GM12878 (cell line): ENCODE measurements around the gene GPT2. TPM values are rescaled to one million over a fixed set of nuclear protein-coding genes. Genes with fewer than 3 reads are reported as not detected.
A peak's percentile ranks its signal among the peaks of the same experiment; 100 is the strongest.

ENCODE experiments used
- CBX3 ChIP-seq: fragments of 200-600 bp; sonication (generic); IDR thresholded peaks from 2 replicates; pipeline ENCODE4 v1.6.1; 2016; ENCODE audit warnings: low read depth, borderline replicate concordance
- CBX5 ChIP-seq: sonication (generic); IDR thresholded peaks from 2 replicates; pipeline ENCODE4 v1.6.1; 2016; ENCODE audit warnings: low read depth, moderate library complexity, mild to moderate bottlenecking, inconsistent platforms
- CREM ChIP-seq: IDR thresholded peaks from 2 replicates; pipeline ENCODE4 v1.6.1; 2014; ENCODE audit warnings: antibody characterized with exemption, low read depth
- EED ChIP-seq: sonication (generic); IDR thresholded peaks from 2 replicates; pipeline ENCODE4 v1.6.1; 2016; ENCODE audit warnings: antibody characterized with exemption, low read depth
- FOS ChIP-seq: IDR thresholded peaks from 3 replicates; pipeline ENCODE4 v1.6.1; 2011; ENCODE audit warnings: borderline replicate concordance; ENCODE audit not compliant: insufficient read length; ENCODE audit errors: extremely low read depth
- FOXM1 ChIP-seq: IDR thresholded peaks from 2 replicates; pipeline ENCODE4 v1.6.1; 2012; ENCODE audit warnings: low read depth, mild to moderate bottlenecking, inconsistent platforms, low read length, moderate library complexity
- HDAC2 ChIP-seq: fragments of 200-600 bp; sonication (generic); IDR thresholded peaks from 2 replicates; pipeline ENCODE4 v1.6.1; 2017
- IKZF1 ChIP-seq: fragments of 450-650 bp; conservative IDR thresholded peaks from 2 replicates; pipeline ENCODE4 v1.6.1; 2017; ENCODE audit warnings: antibody characterized with exemption, mild to moderate bottlenecking
- IRF4 ChIP-seq: IDR thresholded peaks from 2 replicates; pipeline ENCODE4 v1.6.1; 2011; ENCODE audit warnings: low read depth, low read length
- KLF5 ChIP-seq: fragments of 450-650 bp; IDR thresholded peaks from 2 replicates; pipeline ENCODE4 v1.6.1; 2014; ENCODE audit warnings: mild to moderate bottlenecking; ENCODE audit not compliant: partially characterized antibody
- NR2C1 ChIP-seq: fragments of 450-650 bp; IDR thresholded peaks from 2 replicates; pipeline ENCODE4 v1.6.1; 2017; ENCODE audit warnings: antibody characterized with exemption, mild to moderate bottlenecking, moderate library complexity
- PAX8 ChIP-seq: fragments of 450-650 bp; IDR thresholded peaks from 2 replicates; pipeline ENCODE4 v1.6.1; 2017; ENCODE audit warnings: mild to moderate bottlenecking, moderate library complexity
- POLR2A ChIP-seq: IDR thresholded peaks from 2 replicates; pipeline ENCODE4 v1.6.1; 2011; ENCODE audit warnings: low read depth, mild to moderate bottlenecking, low read length
- POU2F2 ChIP-seq: IDR thresholded peaks from 3 replicates; pipeline ENCODE4 v1.6.1; 2011; ENCODE audit warnings: low read depth, mild to moderate bottlenecking, low read length, borderline replicate concordance
- RAD21 ChIP-seq: IDR thresholded peaks from 2 replicates; pipeline ENCODE4 v1.6.1; 2011; ENCODE audit warnings: mild to moderate bottlenecking, low read depth, low read length, moderate library complexity; ENCODE audit not compliant: insufficient read depth
- RB1 ChIP-seq: fragments of 450-650 bp; formaldehyde crosslinking; IDR thresholded peaks from 2 replicates; pipeline ENCODE4 v1.6.1; 2017; ENCODE audit warnings: mild to moderate bottlenecking, borderline replicate concordance
- RBBP5 ChIP-seq: fragments of 200-600 bp; sonication (generic); conservative IDR thresholded peaks from 2 replicates; pipeline ENCODE4 v1.6.1; 2016
- SMARCA5 ChIP-seq: fragments of 450-650 bp; IDR thresholded peaks from 2 replicates; pipeline ENCODE4 v1.6.1; 2017; ENCODE audit warnings: mild to moderate bottlenecking
- SPI1 ChIP-seq: IDR thresholded peaks from 2 replicates; pipeline ENCODE4 v1.6.1; 2011; ENCODE audit warnings: low read depth, mild to moderate bottlenecking, low read length, moderate library complexity, borderline replicate concordance; ENCODE audit not compliant: insufficient read depth
- TCF12 ChIP-seq: IDR thresholded peaks from 2 replicates; pipeline ENCODE4 v1.6.1; 2011; ENCODE audit warnings: low read depth, mild to moderate bottlenecking, low read length
- ZNF384 ChIP-seq: IDR thresholded peaks from 2 replicates; pipeline ENCODE4 v1.6.1; 2012; ENCODE audit warnings: low read depth, mild to moderate bottlenecking, low read length, improper control_type of control experiment, borderline replicate concordance
- ZSCAN29 ChIP-seq: fragments of 450-650 bp; IDR thresholded peaks from 2 replicates; pipeline ENCODE4 v1.6.1; 2017; ENCODE audit warnings: mild to moderate bottlenecking, moderate library complexity
- ZZZ3 ChIP-seq: IDR thresholded peaks from 2 replicates; pipeline ENCODE4 v1.6.1; 2011; ENCODE audit warnings: low read depth; ENCODE audit not compliant: control insufficient read depth, insufficient read length
- polyA plus RNA-seq, 11 experiments: library from polyadenylated mRNA; depleted of rRNA in 4 of 11; unstranded in 6 of 11; stranded (reverse) in 5 of 11; fragments of >200 nt; fragmentation: Nextera tagmentation in 4 of 11; fragmentation: Illumina TruSeq in 1 of 11; extraction: Ambion mirVana in 4 of 11; extraction: Trizol in 1 of 11; gene quantifications; 1 replicate in 1 of 11; 2 replicates in 10 of 11; pipeline versions ENCODE4 v1.2.1 to v1.2.3, GENCODE V29; 2011 to 2016; ENCODE audit warnings: inconsistent platforms in 2 of 11, missing spikeins in 2 of 11, low read depth in 1 of 11
- total RNA-seq, 4 experiments: library from RNA; depleted of rRNA in 3 of 4; stranded (reverse); fragments of >200 nt in 3 of 4; fragmentation: Illumina TruSeq in 1 of 4; extraction: Trizol in 1 of 4; gene quantifications; 2 replicates each; pipeline versions ENCODE4 v1.2.1 to v1.2.3, GENCODE V29; 2013 to 2021
- TF ChIP-seq, protein P1 (sequence below): IDR thresholded peaks from 2 replicates; pipeline ENCODE4 v1.6.1; 2011; ENCODE audit warnings: borderline replicate concordance, low read depth, mild to moderate bottlenecking, moderate library complexity, mixed read lengths, low read length; ENCODE audit not compliant: insufficient read depth; ENCODE audit errors: extremely low read length
- TF ChIP-seq, protein P2 (sequence below): IDR thresholded peaks from 2 replicates; pipeline ENCODE4 v1.6.1; 2011; ENCODE audit warnings: low read depth, mild to moderate bottlenecking, low read length, moderate library complexity, borderline replicate concordance; ENCODE audit errors: extremely low read depth
- TF ChIP-seq, protein P3 (sequence below), 3 experiments: IDR thresholded peaks in 2 of 3; conservative IDR thresholded peaks in 1 of 3; 2 replicates each; pipeline ENCODE4 v1.5.1; 2011; ENCODE audit warnings: low read depth in 3 of 3, low read length in 3 of 3, mild to moderate bottlenecking in 3 of 3, control low read depth in 2 of 3, moderate library complexity in 2 of 3, inconsistent platforms in 1 of 3, mixed read lengths in 1 of 3; ENCODE audit not compliant: control insufficient read depth in 2 of 3, insufficient read depth in 1 of 3; ENCODE audit errors: extremely low read depth in 1 of 3
- TF ChIP-seq, protein P4 (sequence below): fragments of 450-650 bp; IDR thresholded peaks from 2 replicates; pipeline ENCODE4 v1.6.1; 2014; ENCODE audit warnings: mild to moderate bottlenecking

Gene GPT2
- total and polyA plus RNA-seq, 10 of the 15 experiments (the other 5 are each of a cell fraction or from before 2014, with no cell fraction given), result 0.45 to 9.9 (median 4.3) TPM

DNA sequence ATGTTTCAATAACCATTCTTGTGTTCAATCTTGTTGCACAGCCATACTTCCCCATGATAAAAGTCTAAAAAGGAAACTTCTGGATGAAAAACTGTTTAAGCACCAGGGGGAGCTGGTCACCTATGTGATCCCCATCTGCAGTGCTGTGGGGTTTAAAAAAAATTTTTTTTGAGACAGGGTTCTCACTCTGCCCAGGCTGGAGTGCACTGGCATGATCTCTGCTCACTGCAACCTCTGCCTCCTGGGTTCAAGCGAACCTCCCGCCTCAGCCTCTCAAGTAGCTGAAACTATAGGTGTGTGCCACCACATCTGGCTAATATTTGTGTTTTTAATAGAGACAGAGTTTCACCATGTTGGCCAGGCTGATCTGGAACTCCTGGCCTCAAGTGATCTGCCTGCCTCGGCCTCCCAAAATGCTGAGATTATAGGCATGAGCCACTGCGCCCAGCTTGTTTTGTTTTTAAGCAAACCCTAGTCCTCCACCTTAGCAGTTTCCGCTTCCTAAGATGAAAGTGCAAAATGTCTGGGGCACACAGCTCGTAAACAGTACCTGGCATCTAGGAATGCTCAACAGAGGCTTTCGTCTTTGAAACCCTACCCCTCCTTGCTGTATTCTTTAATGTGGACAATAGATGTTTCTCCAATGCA, 63.9 kb downstream of the GPT2 start (continued):
- TF ChIP-seq FOS (no peak), POU2F2 (no peak), CREM (no peak), KLF5 (no peak), PAX8 (no peak), IRF4 (no peak), ZSCAN29 (no peak), FOXM1 (0 out of 2 replicates have a peak, but pooled peaks have one; percentile 40), RAD21 (peak; percentile 95), TCF12 (no peak), ZZZ3 (no peak), IKZF1 (no peak), SMARCA5 (peak; percentile 33; the same call in 1 of the 2 replicates), RBBP5 (no peak), HDAC2 (no peak), POLR2A (no peak), CBX5 (no peak), RB1 (peak; percentile 64; the same call in 1 of the 2 replicates), SPI1 (no peak), EED (no peak), ZNF384 (peak; percentile 91), NR2C1 (no peak), CBX3 (no peak)
- TF ChIP-seq, protein P1, sequence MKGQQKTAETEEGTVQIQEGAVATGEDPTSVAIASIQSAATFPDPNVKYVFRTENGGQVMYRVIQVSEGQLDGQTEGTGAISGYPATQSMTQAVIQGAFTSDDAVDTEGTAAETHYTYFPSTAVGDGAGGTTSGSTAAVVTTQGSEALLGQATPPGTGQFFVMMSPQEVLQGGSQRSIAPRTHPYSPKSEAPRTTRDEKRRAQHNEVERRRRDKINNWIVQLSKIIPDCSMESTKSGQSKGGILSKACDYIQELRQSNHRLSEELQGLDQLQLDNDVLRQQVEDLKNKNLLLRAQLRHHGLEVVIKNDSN, result no peak
- TF ChIP-seq, protein P2, sequence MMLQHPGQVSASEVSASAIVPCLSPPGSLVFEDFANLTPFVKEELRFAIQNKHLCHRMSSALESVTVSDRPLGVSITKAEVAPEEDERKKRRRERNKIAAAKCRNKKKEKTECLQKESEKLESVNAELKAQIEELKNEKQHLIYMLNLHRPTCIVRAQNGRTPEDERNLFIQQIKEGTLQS, result no peak
- TF ChIP-seq, protein P3, sequence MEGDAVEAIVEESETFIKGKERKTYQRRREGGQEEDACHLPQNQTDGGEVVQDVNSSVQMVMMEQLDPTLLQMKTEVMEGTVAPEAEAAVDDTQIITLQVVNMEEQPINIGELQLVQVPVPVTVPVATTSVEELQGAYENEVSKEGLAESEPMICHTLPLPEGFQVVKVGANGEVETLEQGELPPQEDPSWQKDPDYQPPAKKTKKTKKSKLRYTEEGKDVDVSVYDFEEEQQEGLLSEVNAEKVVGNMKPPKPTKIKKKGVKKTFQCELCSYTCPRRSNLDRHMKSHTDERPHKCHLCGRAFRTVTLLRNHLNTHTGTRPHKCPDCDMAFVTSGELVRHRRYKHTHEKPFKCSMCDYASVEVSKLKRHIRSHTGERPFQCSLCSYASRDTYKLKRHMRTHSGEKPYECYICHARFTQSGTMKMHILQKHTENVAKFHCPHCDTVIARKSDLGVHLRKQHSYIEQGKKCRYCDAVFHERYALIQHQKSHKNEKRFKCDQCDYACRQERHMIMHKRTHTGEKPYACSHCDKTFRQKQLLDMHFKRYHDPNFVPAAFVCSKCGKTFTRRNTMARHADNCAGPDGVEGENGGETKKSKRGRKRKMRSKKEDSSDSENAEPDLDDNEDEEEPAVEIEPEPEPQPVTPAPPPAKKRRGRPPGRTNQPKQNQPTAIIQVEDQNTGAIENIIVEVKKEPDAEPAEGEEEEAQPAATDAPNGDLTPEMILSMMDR (IDR thresholded peaks at IDR 0.05 in 2 of 3, conservative IDR thresholded peaks at IDR 0.05 in 1 of 3; ENCODE audit: control insufficient read depth in 2 of 3, extremely low read depth in 1 of 3, insufficient read depth in 1 of 3, low read depth in 3 of 3, low read length in 3 of 3), result peak; percentile 58 to 77 (median 59); a peak in 5 of 6 replicates
- TF ChIP-seq, protein P4, sequence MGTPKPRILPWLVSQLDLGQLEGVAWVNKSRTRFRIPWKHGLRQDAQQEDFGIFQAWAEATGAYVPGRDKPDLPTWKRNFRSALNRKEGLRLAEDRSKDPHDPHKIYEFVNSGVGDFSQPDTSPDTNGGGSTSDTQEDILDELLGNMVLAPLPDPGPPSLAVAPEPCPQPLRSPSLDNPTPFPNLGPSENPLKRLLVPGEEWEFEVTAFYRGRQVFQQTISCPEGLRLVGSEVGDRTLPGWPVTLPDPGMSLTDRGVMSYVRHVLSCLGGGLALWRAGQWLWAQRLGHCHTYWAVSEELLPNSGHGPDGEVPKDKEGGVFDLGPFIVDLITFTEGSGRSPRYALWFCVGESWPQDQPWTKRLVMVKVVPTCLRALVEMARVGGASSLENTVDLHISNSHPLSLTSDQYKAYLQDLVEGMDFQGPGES, result no peak
